ENCODE results near the gene RAD51B.

DNA sequence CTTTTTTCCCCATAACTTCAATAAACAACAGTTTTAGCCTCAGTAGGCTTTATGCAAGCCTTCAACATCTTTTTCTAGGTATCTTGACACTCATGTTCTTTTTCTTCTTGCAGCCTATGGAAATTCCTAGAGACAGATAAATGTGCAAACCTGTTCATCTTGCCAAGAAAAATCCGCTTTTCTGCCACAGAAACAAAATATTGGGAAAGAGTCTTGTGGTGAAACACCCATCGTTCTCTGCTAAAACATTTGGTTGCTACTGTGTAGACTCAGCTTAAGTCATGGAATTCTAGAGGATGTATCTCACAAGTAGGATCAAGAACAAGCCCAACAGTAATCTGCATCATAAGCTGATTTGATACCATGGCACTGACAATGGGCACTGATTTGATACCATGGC is 677.4 kb downstream of the RAD51B start:
- TF ChIP-seq, protein P1, sequence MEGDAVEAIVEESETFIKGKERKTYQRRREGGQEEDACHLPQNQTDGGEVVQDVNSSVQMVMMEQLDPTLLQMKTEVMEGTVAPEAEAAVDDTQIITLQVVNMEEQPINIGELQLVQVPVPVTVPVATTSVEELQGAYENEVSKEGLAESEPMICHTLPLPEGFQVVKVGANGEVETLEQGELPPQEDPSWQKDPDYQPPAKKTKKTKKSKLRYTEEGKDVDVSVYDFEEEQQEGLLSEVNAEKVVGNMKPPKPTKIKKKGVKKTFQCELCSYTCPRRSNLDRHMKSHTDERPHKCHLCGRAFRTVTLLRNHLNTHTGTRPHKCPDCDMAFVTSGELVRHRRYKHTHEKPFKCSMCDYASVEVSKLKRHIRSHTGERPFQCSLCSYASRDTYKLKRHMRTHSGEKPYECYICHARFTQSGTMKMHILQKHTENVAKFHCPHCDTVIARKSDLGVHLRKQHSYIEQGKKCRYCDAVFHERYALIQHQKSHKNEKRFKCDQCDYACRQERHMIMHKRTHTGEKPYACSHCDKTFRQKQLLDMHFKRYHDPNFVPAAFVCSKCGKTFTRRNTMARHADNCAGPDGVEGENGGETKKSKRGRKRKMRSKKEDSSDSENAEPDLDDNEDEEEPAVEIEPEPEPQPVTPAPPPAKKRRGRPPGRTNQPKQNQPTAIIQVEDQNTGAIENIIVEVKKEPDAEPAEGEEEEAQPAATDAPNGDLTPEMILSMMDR (IDR thresholded peaks at IDR 0.05): no peak
- no peak for TF ChIP-seq POLR2A (IDR thresholded peaks at IDR 0.05)

Measured in tibial nerve (tissue), 3 donors.